Measurements from ENCODE around the gene COL6A1.

Gene COL6A1

GRCh38 chr21:46051379-46051770, 69.8 kb downstream of the COL6A1 start:
- no peak overlapping the region for H3K9ac ChIP-seq (ENCODE audit: low read length)
- no peak overlapping the region for H3K4me3 ChIP-seq (ENCODE audit: low read length)
- no peaks in the 10 kb centered on the region for H3K79me2 ChIP-seq (ENCODE audit: low read length)
- no peaks in the 10 kb centered on the region for H3K4me1 ChIP-seq (ENCODE audit: low read length)
- H3K36me3 ChIP-seq (replicated peaks; ENCODE audit: low read depth, low read length): no peaks in the 10 kb centered on the region
- H3K9me3 ChIP-seq (ENCODE audit: insufficient read depth, low read length): no peaks in the 10 kb centered on the region
- H4K20me1 ChIP-seq (ENCODE audit: insufficient read depth, low read length): no peaks in the 10 kb centered on the region
- H2AFZ ChIP-seq (ENCODE audit: low read depth, low read length): no peak overlapping the region
- H3K27ac ChIP-seq (ENCODE audit: low read length): no peak overlapping the region
- TF ChIP-seq CTCF (IDR thresholded peaks at IDR 0.05; ENCODE audit: low read depth, low read length) (no peak), EZH2phosphoT487 (IDR thresholded peaks at IDR 0.05; ENCODE audit: low read depth) (no peak)
- no peak overlapping the region for H3K4me2 ChIP-seq (ENCODE audit: low read length)
- H3K27me3 ChIP-seq (ENCODE audit: low read depth, low read length): no peaks in the 10 kb centered on the region

GRCh38 chr21:46051821-46052675, 70.5 kb downstream of the COL6A1 start:
- no peak for TF ChIP-seq EZH2phosphoT487 (IDR thresholded peaks at IDR 0.05; ENCODE audit: low read depth)
- TF ChIP-seq CTCF (IDR thresholded peaks at IDR 0.05; ENCODE audit: low read depth, low read length): no peak
- H4K20me1 ChIP-seq (ENCODE audit: insufficient read depth, low read length): no peaks in the 10 kb centered on the region
- no peak overlapping the region for H3K27ac ChIP-seq (ENCODE audit: low read length)
- no peaks in the 10 kb centered on the region for H3K9me3 ChIP-seq (ENCODE audit: insufficient read depth, low read length)
- no peaks in the 10 kb centered on the region for H3K36me3 ChIP-seq (replicated peaks; ENCODE audit: low read depth, low read length)
- H3K27me3 ChIP-seq (ENCODE audit: low read depth, low read length): no peaks in the 10 kb centered on the region
- H3K4me2 ChIP-seq (ENCODE audit: low read length): no peak overlapping the region
- no peaks in the 10 kb centered on the region for H3K4me1 ChIP-seq (ENCODE audit: low read length)
- no peak overlapping the region for H3K9ac ChIP-seq (ENCODE audit: low read length)
- no peaks in the 10 kb centered on the region for H3K79me2 ChIP-seq (ENCODE audit: low read length)
- no peak overlapping the region for H2AFZ ChIP-seq (ENCODE audit: low read depth, low read length)
- no peak overlapping the region for H3K4me3 ChIP-seq (ENCODE audit: low read length)

- Histone ChIP-seq H3K4me2 (ENCODE audit: low read length) (no peak overlapping the region), H3K27me3 (ENCODE audit: low read depth, low read length) (no peaks in the 10 kb centered on the region), H3K27ac (ENCODE audit: low read length) (no peak overlapping the region), H2AFZ (ENCODE audit: low read depth, low read length) (no peak overlapping the region), H3K9me3 (ENCODE audit: insufficient read depth, low read length) (no peaks in the 10 kb centered on the region), H3K9ac (ENCODE audit: low read length) (no peak overlapping the region), H3K79me2 (ENCODE audit: low read length) (no peaks in the 10 kb centered on the region), H4K20me1 (ENCODE audit: insufficient read depth, low read length) (no peaks in the 10 kb centered on the region), H3K4me3 (ENCODE audit: low read length) (no peak overlapping the region), H3K36me3 (replicated peaks; ENCODE audit: low read depth, low read length) (no peaks in the 10 kb centered on the region), H3K4me1 (ENCODE audit: low read length) (no peaks in the 10 kb centered on the region)
- TF ChIP-seq EZH2phosphoT487 (IDR thresholded peaks at IDR 0.05; ENCODE audit: low read depth) (no peak), CTCF (IDR thresholded peaks at IDR 0.05; ENCODE audit: low read depth, low read length) (no peak)
Observed at GRCh38 chr21:46052703-46053651, 71.4 kb downstream of the COL6A1 start.

GRCh38 chr21:46054031-46054430, 72.5 kb downstream of the COL6A1 start:
- Histone ChIP-seq H4K20me1 (ENCODE audit: insufficient read depth, low read length) (no peaks in the 10 kb centered on the region), H3K36me3 (replicated peaks; ENCODE audit: low read depth, low read length) (no peaks in the 10 kb centered on the region), H3K4me1 (ENCODE audit: low read length) (no peaks in the 10 kb centered on the region), H3K9ac (ENCODE audit: low read length) (no peak overlapping the region), H3K27ac (ENCODE audit: low read length) (no peak overlapping the region), H3K4me2 (ENCODE audit: low read length) (no peak overlapping the region), H3K79me2 (ENCODE audit: low read length) (no peaks in the 10 kb centered on the region), H3K9me3 (ENCODE audit: insufficient read depth, low read length) (no peaks in the 10 kb centered on the region), H3K4me3 (ENCODE audit: low read length) (no peak overlapping the region), H2AFZ (ENCODE audit: low read depth, low read length) (no peak overlapping the region), H3K27me3 (ENCODE audit: low read depth, low read length) (no peaks in the 10 kb centered on the region)
- no peak for TF ChIP-seq EZH2phosphoT487 (IDR thresholded peaks at IDR 0.05; ENCODE audit: low read depth)

Measured in OCI-LY3 (cell line).